ENCODE measurements around the gene FOXD2.

GRCh38 chr1:47433477-47434050, 4.3 kb upstream of the FOXD2 start:
- no peak for TF ChIP-seq CTCF (IDR thresholded peaks at IDR 0.05; ENCODE audit: low read length)
- TF ChIP-seq EZH2 (IDR thresholded peaks at IDR 0.05; ENCODE audit: borderline replicate concordance, low read length), result no peak
